Measurements from ENCODE around the gene ITGB1BP1.

The ITGB1BP1 gene

GRCh38 chr2:9416267-9416961 lies 6.9 kb downstream of the ITGB1BP1 start:
- Mint-ChIP-seq H3K27me3 (ENCODE audit: low read depth, poor library complexity) (peaks cover 3% of the 10 kb centered on the region), H3K36me3 (ENCODE audit: low read depth) (peaks cover 27% of the 10 kb centered on the region), H3K4me1 (peaks cover 10% of the 10 kb centered on the region), H3K9me3 (no peaks in the 10 kb centered on the region), H3K4me3 (no peak overlapping the region), H3K27ac (no peak overlapping the region)
- no peak for DNase-seq
- TF ChIP-seq CTCF (IDR thresholded peaks at IDR 0.05): no peak

GRCh38 chr2:9415516-9416169 lies 7.7 kb downstream of the ITGB1BP1 start:
- Mint-ChIP-seq H3K27ac (no peak overlapping the region), H3K4me3 (no peak overlapping the region), H3K36me3 (ENCODE audit: low read depth) (peaks cover 34% of the 10 kb centered on the region), H3K9me3 (no peaks in the 10 kb centered on the region), H3K27me3 (ENCODE audit: low read depth, poor library complexity) (peaks cover 3% of the 10 kb centered on the region), H3K4me1 (peaks cover 7% of the 10 kb centered on the region)
- TF ChIP-seq CTCF (IDR thresholded peaks at IDR 0.05): no peak
- no peak for DNase-seq

- Mint-ChIP-seq H3K4me1 (peaks cover 1% of the 10 kb centered on the region), H3K27ac (no peak overlapping the region), H3K9me3 (no peaks in the 10 kb centered on the region), H3K27me3 (ENCODE audit: low read depth, poor library complexity) (peaks cover 3% of the 10 kb centered on the region), H3K4me3 (no peak overlapping the region), H3K36me3 (ENCODE audit: low read depth) (peaks cover 28% of the 10 kb centered on the region)
- TF ChIP-seq CTCF (IDR thresholded peaks at IDR 0.05): no peak
- no peak for DNase-seq
Observed at GRCh38 chr2:9412781-9413180, 10.5 kb downstream of the ITGB1BP1 start.

- H3K27ac Mint-ChIP-seq: no peak overlapping the region
- DNase-seq: no peak
- H3K36me3 Mint-ChIP-seq (ENCODE audit: low read depth): peaks cover 25% of the 10 kb centered on the region
- peaks cover 3% of the 10 kb centered on the region for H3K27me3 Mint-ChIP-seq (ENCODE audit: low read depth, poor library complexity)
- TF ChIP-seq CTCF (IDR thresholded peaks at IDR 0.05): no peak
- peaks cover 13% of the 10 kb centered on the region for H3K4me1 Mint-ChIP-seq
- H3K9me3 Mint-ChIP-seq: no peaks in the 10 kb centered on the region
- no peak overlapping the region for H3K4me3 Mint-ChIP-seq
Observed at GRCh38 chr2:9410108-9410507, 13.2 kb downstream of the ITGB1BP1 start.

GRCh38 chr2:9408641-9409151 lies 14.6 kb downstream of the ITGB1BP1 start:
- H3K9me3 Mint-ChIP-seq: no peaks in the 10 kb centered on the region
- peaks cover 22% of the 10 kb centered on the region for H3K36me3 Mint-ChIP-seq (ENCODE audit: low read depth)
- H3K4me1 Mint-ChIP-seq: peaks cover 13% of the 10 kb centered on the region
- H3K4me3 Mint-ChIP-seq: no peak overlapping the region
- no peak for DNase-seq
- H3K27ac Mint-ChIP-seq: no peak overlapping the region
- peaks cover 1% of the 10 kb centered on the region for H3K27me3 Mint-ChIP-seq (ENCODE audit: low read depth, poor library complexity)
- no peak for TF ChIP-seq CTCF (IDR thresholded peaks at IDR 0.05)
